Activated CD8-positive, alpha-beta T cell treated with anti-CD3 and anti-CD28 coated beads for 36 hours (primary cell): ENCODE results near the gene ALPI. TPM values are rescaled to one million over a fixed set of nuclear protein-coding genes. Genes with fewer than 3 reads are reported as not detected.

Experiments
- ATAC-seq: fragments of 200-7000 bp; cut with Tn5 transposase; one replicate; pipeline ENCODE4 v1.10.0; 2021; ENCODE audit warnings: mild to moderate bottlenecking, moderate library complexity
- CTCF ChIA-PET: fragments of 350-600 bp; sonication (Branson Sonifier 250); formaldehyde crosslinking; loops from one replicate; lab custom pipeline; 2021; ENCODE audit warnings: antibody characterized with exemption; lab: Charles Lee
- POLR2A ChIA-PET: fragments of 350-600 bp; sonication (Branson Sonifier 250); formaldehyde crosslinking; loops from one replicate; lab custom pipeline; 2021; ENCODE audit warnings: antibody characterized with exemption; lab: Charles Lee
- DNase-seq: peaks from one replicate; pipeline ENCODE4 v3.0.0-alpha.2; 2020
- H3K27ac Mint-ChIP-seq: one replicate; pipeline ENCODE4 v1.8.0; 2021; ENCODE audit warnings: mild to moderate bottlenecking, mixed read lengths
- H3K27me3 Mint-ChIP-seq: one replicate; pipeline ENCODE4 v1.8.0; 2021; ENCODE audit warnings: mixed read lengths
- H3K36me3 Mint-ChIP-seq: one replicate; pipeline ENCODE4 v1.8.0; 2021; ENCODE audit warnings: low read depth, mixed read lengths
- H3K4me1 Mint-ChIP-seq: one replicate; pipeline ENCODE4 v1.8.0; 2021; ENCODE audit warnings: low read depth, mixed read lengths
- H3K4me3 Mint-ChIP-seq: one replicate; pipeline ENCODE4 v1.8.0; 2021; ENCODE audit warnings: mild to moderate bottlenecking, moderate library complexity, mixed read lengths
- H3K9me3 Mint-ChIP-seq: one replicate; pipeline ENCODE4 v1.8.0; 2021; ENCODE audit warnings: mixed read lengths
- intact Hi-C: fragments of 100-400 bp; cut with micrococcal nuclease; formaldehyde crosslinking; loops from one replicate; pipeline ENCODE4 v1.10.0; 2022
- total RNA-seq, 2 experiments: library from RNA; stranded (reverse); gene quantifications; one replicate each; pipeline ENCODE4 v1.2.3, GENCODE V29; 2021
- TF ChIP-seq, protein P1 (sequence below): fragments of 200-600 bp; IDR thresholded peaks from one replicate; pipeline ENCODE4 v1.8.0; 2022; ENCODE audit warnings: antibody characterized with exemption, mild to moderate bottlenecking

Gene ALPI
- total RNA-seq, 2 experiments from 2014 or later, result not detected

- TF ChIP-seq, protein P1, sequence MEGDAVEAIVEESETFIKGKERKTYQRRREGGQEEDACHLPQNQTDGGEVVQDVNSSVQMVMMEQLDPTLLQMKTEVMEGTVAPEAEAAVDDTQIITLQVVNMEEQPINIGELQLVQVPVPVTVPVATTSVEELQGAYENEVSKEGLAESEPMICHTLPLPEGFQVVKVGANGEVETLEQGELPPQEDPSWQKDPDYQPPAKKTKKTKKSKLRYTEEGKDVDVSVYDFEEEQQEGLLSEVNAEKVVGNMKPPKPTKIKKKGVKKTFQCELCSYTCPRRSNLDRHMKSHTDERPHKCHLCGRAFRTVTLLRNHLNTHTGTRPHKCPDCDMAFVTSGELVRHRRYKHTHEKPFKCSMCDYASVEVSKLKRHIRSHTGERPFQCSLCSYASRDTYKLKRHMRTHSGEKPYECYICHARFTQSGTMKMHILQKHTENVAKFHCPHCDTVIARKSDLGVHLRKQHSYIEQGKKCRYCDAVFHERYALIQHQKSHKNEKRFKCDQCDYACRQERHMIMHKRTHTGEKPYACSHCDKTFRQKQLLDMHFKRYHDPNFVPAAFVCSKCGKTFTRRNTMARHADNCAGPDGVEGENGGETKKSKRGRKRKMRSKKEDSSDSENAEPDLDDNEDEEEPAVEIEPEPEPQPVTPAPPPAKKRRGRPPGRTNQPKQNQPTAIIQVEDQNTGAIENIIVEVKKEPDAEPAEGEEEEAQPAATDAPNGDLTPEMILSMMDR, result no peak
- ATAC-seq, result no peak
- Mint-ChIP-seq H3K27ac (no peak overlapping the region), H3K27me3 (peaks cover 37% of the 10 kb centered on the region), H3K4me1 (peaks cover 5% of the 10 kb centered on the region), H3K9me3 (no peaks in the 10 kb centered on the region), H3K4me3 (no peak overlapping the region), H3K36me3 (no peaks in the 10 kb centered on the region)
- intact Hi-C loops, result no loop called here
- POLR2A ChIA-PET, result no interaction called here
- CTCF ChIA-PET, result no interaction called here
- no peak for DNase-seq
These were observed 29.4 kb downstream of the ALPI start for GRCh38 chr2:232485348-232485756.

- intact Hi-C loops, result no loop called here
- Mint-ChIP-seq H3K4me3 (no peak overlapping the region), H3K36me3 (no peaks in the 10 kb centered on the region), H3K4me1 (peaks cover 5% of the 10 kb centered on the region), H3K9me3 (no peaks in the 10 kb centered on the region), H3K27ac (no peak overlapping the region), H3K27me3 (peaks cover 37% of the 10 kb centered on the region)
- ATAC-seq, result no peak
- TF ChIP-seq, protein P1, result no peak
- ChIA-PET CTCF (no interaction called here), POLR2A (no interaction called here)
- DNase-seq, result no peak
These were observed 30.0 kb downstream of the ALPI start for GRCh38 chr2:232485757-232486557.

DNA sequence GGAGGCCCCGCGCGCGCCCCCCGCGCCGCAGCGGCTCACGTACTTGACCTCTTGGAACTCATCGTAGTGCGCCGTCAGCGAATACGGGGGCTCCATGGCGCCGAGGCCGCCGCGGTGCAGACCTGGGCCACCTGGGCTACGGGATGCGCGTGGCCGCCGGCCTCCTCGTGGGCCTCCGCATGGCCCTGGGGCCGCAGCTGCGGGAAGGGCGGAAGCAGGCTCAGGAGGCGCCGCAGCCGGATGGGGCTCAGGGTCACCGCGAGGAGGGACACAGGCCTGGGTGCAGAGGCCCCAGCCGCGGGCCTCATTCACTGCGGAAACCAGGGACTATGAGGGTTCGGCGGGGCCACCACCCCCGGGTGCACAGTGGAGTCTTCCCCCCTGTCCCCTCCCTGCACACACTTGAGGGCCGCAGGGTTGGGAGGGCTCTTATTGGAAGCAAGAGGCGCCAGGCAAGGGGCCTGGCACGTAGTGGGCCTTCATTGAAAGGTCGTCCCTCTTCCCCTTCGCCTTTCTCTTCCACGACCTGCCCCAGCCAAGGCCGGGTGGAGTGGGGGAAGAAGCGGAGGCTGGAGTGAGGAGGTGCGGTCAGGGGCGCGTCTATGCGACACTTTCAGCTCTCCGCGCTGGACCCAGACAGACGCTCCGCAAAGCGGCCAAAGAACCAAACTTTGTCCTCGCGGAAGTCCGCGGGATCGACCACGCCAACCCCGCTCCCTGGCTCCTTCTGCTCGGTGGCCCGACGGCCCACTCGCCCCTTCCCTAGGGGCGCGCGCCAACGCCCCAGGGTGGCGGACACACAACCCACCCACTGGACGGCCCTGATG is 30.8 kb downstream of the ALPI start:
- H3K36me3 Mint-ChIP-seq, result no peaks in the 10 kb centered on the region
- no peaks in the 10 kb centered on the region for H3K9me3 Mint-ChIP-seq
- TF ChIP-seq, protein P1, result no peak
- H3K27me3 Mint-ChIP-seq, result peaks cover 37% of the 10 kb centered on the region
- H3K4me3 Mint-ChIP-seq, result peak overlapping the region; percentile 15
- no peak overlapping the region for H3K27ac Mint-ChIP-seq
- DNase-seq (no peak), ATAC-seq (no peak)
- intact Hi-C loops, result no loop called here
- POLR2A ChIA-PET, result no interaction called here
- CTCF ChIA-PET, result no interaction called here
- peaks cover 5% of the 10 kb centered on the region for H3K4me1 Mint-ChIP-seq

- no peaks in the 10 kb centered on the region for H3K36me3 Mint-ChIP-seq
- ChIA-PET CTCF (no interaction called here), POLR2A (no interaction called here)
- TF ChIP-seq, protein P1, result no peak
- ATAC-seq, result no peak
- H3K27me3 Mint-ChIP-seq, result peaks cover 37% of the 10 kb centered on the region
- H3K27ac Mint-ChIP-seq, result no peak within 1 kb of the TSS
- H3K4me3 Mint-ChIP-seq, result peak within 1 kb of the TSS; percentile 15
- DNase-seq, result no peak
- intact Hi-C loops, result no loop called here
- H3K4me1 Mint-ChIP-seq, result peaks cover 5% of the 10 kb centered on the region
- H3K9me3 Mint-ChIP-seq, result no peaks in the 10 kb centered on the region
These were observed 31.6 kb downstream of the ALPI start, which contains the start of gene ECEL1 for GRCh38 chr2:232487385-232488096. Gene ECEL1 (minus strand): TSS chr2:232487834. CDS start chr2:232486653, 1,181 bp downstream.
